GM21723 (cell line): Measurements from ENCODE around the gene MAPKAP1.

ENCODE experiments used
- ATAC-seq: cut with Tn5 transposase; IDR thresholded peaks from one replicate; pipeline ENCODE4 v1.9.1; 2021; ENCODE audit warnings: mild to moderate bottlenecking, moderate library complexity; ENCODE audit not compliant: unreplicated experiment

Gene MAPKAP1

DNA sequence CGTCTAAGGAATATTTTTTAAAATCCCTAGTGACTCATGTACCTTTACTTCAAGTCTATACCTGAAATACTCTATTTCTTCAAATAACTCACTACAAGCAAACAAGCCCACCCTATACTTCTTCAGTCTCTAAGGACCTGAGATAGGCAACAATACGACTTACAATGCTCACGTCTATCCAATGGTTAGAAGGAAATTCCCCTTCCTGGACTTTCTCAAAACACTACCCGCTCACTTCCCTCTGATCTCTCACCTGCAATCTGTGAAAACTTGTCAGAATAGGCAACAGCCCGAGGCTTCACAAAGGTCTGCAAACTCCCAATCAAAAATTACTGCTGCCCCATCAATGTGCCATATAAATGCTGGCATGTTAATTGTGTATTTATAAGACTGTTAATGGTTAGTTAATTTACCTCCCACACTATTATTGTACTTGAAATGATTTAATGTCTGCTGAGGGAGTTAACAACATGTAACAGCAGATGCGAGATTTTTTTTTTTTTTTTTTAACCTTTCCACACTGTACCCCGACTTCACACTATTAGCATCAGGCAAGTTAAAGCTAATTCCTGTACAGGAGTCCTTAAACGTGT lies 27.3 kb downstream of the MAPKAP1 start:
- ATAC-seq, result no peak

DNA sequence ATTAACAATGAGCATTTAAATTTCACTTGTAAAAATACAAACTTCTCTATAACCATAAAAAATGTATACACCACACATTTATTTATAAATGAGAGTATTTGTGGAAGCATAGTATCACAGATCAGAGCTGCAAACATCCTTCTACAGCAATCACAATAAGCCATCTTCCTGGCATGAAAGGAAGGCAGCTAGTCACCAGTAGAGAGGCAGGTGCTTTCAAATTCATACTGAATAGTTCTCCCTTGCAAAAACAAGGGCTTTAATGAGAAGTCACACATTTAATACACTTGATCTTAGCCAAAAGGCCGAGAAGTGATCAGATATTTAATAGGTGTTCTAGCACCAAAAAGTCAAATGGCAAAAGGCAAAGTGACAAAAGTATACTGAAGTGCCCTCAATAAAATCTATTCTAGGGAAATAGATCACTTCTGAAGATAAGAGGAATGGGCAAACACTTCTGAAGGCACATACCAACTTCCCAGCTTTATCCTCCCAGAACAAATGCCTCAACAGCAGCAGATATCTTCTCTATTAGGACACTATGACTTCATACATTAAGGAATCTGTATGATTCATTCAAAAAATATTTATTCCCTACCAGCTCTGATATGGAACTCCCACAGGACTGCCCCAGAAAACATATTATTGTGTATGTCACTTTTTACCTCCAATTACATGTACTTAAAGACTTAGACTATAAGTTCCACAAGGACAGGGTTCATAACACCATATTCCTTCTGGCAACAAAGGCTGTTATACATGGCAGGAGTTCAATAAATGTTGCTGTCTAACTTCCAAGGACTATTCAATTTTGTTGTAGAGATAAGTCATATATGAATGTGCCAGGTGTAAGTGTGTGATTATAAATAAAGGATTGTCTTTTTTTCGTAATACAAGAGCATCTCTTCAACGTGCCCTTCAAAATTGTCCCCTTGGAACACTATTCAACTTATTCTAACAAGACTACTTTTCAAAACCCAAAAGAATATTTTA lies 31.7 kb downstream of the MAPKAP1 start:
- ATAC-seq, result no peak

DNA sequence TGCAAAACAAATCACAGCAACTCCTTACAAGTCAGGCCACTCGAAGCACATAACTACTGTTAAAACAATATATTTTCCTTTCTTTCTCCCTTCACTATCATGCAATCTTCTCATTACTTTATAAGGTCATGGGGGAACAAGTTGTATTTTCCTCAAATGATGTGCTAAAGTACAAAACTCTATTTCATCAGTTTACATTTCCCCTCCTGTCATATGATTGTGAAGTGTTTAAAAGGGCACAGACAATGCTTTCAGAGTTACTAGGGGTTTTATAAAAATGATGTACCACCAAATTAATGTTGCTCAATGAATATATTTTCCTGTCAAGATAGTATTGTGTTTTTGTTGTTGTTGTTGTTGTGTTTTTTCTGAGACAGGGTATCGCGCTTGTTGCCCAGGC lies 34.1 kb downstream of the MAPKAP1 start:
- ATAC-seq, result no peak

DNA sequence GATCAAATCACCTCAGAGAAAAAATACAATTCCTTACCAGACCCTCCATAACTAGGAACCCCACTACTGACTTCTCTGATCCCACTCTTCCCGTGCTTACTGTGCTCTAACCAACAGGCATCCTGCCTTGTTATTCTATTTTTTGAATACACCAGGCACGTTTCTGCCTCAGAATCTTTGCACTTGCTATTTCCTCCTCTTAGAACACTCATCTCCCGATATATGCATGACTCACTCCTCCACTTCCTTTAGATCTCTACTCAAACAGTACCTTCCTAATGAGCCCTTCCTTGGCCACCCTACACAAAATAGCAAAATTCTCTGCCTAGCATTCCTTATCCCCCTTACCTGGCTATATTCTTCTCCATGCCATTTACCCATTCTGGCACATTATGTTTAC lies 43.9 kb downstream of the MAPKAP1 start:
- no peak for ATAC-seq

DNA sequence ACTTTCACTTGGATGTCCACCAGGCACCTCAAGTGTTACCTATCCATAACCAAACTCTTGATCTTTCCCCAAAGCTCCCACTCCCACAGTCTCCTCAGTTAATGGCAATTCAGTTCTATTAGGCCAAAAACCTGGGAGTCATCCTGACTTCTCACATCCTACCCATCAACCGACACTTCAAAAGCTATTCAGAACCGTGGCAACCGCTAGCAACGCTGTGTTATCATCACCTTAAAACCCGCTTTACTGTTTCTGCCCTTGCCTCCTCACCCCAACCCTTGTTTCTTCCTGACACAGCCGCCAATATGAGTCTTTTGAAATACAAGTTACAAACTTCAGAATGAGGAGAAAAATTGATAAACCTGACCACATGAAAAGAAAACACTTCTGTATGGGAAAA lies 46.5 kb downstream of the MAPKAP1 start:
- ATAC-seq, result no peak

- ATAC-seq, result no peak
Measured at GRCh38 chr9:125659954-125660353, 47.1 kb downstream of the MAPKAP1 start.

DNA sequence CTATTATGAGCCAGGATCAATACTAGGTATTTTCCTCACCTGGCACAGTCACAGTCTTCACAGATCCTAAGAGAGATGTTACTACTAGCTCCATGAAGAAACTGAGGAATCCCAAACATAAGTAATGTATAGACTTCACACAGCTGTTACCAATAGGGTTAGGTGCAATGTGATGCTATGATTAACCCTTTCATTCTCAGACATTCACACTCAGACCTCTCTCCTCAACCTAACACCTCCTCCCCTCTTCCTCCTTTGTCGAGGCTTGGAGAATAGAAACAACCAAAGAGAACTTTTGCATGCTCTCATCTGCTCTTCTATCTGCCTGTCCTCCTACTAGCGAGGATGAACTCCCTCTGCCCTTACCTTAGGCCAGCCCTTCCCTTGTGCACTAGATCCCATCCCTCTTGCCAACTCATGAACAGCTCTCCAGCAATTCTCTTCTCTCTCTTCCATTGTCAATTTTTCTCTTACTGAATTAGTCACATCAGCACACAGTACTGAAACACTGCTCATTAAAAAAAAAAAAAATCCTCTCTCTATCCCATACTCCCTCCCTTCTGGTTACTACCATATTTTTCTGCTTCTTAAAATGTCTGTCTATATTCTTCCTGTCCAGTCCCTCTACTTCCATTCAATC lies 47.7 kb downstream of the MAPKAP1 start:
- ATAC-seq, result no peak

- ATAC-seq, result no peak
Measured at GRCh38 chr9:125656560-125656959, 50.4 kb downstream of the MAPKAP1 start.

GRCh38 chr9:125655691-125656410 lies 51.2 kb downstream of the MAPKAP1 start:
- no peak for ATAC-seq

DNA sequence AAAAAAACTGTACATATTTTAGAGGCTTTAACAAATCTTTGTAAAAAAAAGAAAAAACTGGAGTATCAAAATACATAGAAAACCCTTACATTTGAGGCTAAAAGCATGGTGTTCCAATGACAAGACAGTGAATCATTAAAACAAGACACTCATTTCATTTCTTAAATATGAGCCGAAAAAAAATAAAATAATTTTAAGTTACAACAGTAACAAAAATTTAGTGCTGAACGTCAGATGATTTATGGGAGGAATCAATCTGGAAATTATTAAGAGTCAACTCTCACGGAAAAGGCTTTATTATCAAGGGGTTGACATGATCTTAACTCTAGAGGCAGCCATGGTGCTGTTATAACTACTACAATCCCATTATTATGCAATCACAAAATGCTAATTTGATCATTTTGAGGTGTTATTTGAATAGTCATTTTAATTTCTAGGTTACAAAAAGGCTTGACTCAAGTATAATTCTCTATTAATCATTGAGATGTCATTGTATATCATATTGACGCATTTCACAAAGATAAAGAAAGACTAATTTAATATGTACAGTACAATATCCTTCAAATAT lies 51.9 kb downstream of the MAPKAP1 start:
- ATAC-seq, result no peak

DNA sequence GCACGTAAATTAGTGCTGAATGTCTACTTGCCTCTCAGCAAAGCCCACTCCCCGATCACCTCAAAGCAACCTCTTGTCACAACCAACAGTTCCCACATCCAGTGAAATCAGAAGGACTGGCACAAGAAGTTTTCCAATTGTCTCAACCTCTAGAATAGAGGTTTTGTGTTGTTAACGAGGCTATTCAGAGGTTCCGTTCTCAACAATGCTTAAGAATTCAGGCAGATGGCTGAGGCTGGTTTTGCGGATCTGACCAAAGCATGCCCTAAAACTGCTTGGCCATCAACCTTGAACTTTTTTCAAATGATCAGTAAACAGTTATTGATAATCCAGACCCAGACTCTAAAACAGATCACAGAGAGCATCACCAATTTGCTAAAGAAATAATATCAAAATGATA lies 52.9 kb downstream of the MAPKAP1 start:
- ATAC-seq, result no peak

DNA sequence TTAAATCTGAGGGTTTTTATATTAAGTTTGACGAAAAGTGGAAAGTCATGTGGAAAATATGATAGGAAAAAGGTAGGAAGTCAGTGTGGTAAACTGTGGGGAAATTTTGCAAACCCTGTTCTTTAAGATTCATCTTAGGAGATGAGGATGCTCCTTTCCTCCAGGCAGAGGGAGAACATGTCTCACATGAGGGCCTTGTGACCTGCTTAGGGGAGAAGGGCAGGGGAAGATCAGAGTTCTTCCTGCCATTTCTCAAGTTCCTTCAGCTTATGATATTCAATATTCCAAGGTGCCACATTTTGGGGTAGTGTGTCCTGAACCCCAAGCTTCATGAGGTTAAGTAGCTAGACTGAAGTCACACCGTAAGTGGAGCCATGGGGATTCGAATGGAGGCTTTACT lies 53.7 kb downstream of the MAPKAP1 start:
- no peak for ATAC-seq

GRCh38 chr9:125652759-125653158 lies 54.2 kb downstream of the MAPKAP1 start:
- ATAC-seq, result no peak

GRCh38 chr9:125652233-125652594 lies 54.8 kb downstream of the MAPKAP1 start:
- ATAC-seq, result no peak

DNA sequence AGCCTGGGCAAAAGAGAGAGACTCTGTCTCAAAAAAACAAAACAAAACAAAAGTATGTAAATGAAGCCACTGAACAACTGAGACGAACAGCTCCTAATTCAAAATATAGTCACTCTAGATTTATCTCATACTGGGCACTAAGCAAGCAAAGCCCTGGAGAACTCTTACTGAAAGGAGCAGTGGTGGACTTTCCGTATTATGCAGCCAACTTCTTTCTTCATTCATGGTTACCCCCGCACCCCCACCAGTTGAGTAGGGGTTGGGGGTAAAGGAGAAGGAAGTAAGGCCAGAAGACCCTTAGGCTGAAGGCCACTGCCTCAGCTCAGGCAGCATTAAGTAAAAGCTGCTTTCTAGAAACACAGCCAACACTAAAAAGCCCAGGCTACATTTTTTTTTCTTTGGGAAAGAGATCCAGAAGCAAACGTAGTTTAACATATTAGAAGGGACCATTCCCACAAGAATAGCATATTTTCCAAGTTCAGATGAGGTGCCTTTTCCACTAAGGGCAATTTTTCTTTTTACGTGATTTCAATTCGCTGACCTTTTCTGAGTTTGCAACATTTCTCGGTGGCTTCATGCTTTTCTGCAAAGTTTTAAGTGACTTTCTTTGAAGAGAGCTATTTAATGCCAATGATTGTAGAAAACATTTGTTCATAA lies 55.3 kb downstream of the MAPKAP1 start:
- ATAC-seq, result no peak

GRCh38 chr9:125650271-125650737 lies 56.7 kb downstream of the MAPKAP1 start:
- peak; percentile 68 for ATAC-seq

- ATAC-seq, result no peak
Measured at GRCh38 chr9:125649826-125650225, 57.2 kb downstream of the MAPKAP1 start.

DNA sequence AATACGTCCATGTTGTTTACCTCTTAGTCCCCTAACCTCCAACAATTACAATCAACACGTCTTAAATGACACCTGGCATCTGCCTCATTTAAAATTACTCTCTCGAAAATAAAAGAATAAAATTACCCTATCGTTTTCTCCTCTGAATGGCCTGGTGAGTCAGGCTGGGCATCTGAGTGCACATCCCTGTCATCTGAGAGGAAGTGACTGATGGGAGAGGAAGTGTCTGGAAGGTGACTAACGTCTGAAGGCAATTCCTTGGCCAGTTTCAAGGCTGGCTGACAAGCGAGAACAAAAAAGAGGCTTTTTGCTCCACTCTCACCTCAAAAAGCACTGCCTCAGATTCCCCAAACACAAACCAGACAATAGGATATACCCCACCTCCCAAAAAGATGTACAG lies 57.7 kb downstream of the MAPKAP1 start:
- ATAC-seq, result no peak

DNA sequence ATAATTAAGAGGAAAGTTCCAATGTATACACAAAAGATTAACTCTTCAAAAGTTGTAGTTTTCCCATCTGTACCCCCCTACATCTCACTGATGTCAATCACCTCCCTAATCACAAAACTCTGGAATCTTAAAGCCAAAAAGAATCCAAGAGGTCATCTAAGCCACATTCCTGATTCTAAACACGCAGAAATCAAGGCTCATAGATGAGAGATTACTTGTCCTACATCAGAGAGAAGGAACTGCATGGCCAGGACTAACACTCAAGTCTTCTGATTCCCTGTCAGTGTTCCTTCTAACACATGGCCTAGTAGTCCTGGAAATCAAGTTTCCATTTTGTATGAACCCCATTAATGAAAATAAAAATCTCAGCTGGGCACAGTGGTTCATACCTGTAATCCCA lies 58.7 kb downstream of the MAPKAP1 start:
- ATAC-seq, result no peak

DNA sequence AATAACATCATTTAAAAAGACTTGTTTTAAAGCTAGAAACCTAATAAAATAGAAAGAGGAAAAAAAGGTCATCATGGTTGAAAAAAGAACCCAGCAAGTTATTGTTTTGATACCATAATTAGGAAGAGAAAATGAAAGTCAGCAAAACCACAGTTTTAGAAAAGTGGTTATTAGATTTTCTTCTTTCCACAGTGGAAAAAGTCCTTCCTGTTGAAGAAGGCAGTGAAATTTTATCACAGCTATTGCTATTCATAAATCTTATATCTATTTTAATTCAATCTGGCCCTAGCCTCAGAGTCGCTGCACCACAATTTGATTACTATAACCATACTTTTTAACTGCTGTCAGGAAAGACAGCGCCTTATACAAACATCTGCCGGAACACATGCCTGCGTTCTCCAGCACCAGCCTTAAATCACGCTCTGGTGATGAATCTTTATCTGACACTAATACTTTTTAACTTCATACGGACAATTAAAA lies 60.3 kb downstream of the MAPKAP1 start:
- ATAC-seq, result no peak
